Measurements from ENCODE around the gene CHRND. TPM values are rescaled to one million over a fixed set of nuclear protein-coding genes. Genes with fewer than 3 reads are reported as not detected.
A peak's percentile ranks its signal among the peaks of the same experiment; 100 is the strongest.

CHRND gene
- total and polyA plus RNA-seq, 2 of the 8 experiments (the other 6 are each of a cell fraction or from before 2014, with no cell fraction given) = 0.24 TPM; not detected in 1

- Histone ChIP-seq H2BK15ac (ENCODE audit: low read length) (no peak overlapping the region), H2AFZ (ENCODE audit: low read length) (no peak overlapping the region), H4K8ac (ENCODE audit: extremely low read depth, insufficient read depth, low read length) (no peak overlapping the region), H3K18ac (ENCODE audit: extremely low read depth, low read length) (peak overlapping the region; percentile 7; the same call in 1 of the 2 replicates), H3K27me3 (replicated peaks in 1 of 4; ENCODE audit: control insufficient read depth in 3 of 4, extremely low read depth in 1 of 4, insufficient read depth in 3 of 4, low read length in 3 of 4) (peaks cover 12 to 32% (median 25%) of the 10 kb centered on the region in 4 experiments; a peak in 6 of 7 replicates), H3K4me1 (replicated peaks in 1 of 4; ENCODE audit: control insufficient read depth in 3 of 4, insufficient read depth in 4 of 4, low read length in 3 of 4) (peaks cover 0 to 34% (median 20%) of the 10 kb centered on the region in 4 experiments; a peak in 6 of 7 replicates), H3K79me2 (ENCODE audit: control insufficient read depth in 1 of 2, insufficient read depth in 2 of 2, low read length in 2 of 2) (no peaks in the 10 kb centered on the region), H3K9me3 (ENCODE audit: insufficient read depth in 2 of 2, low read depth in 1 of 2, low read length in 1 of 2) (no peaks in the 10 kb centered on the region; a peak in 1 of 4 replicates), H3K14ac (ENCODE audit: insufficient read length) (no peak overlapping the region), H2BK120ac (replicated peaks; ENCODE audit: low read depth, low read length) (no peak overlapping the region), H3K36me3 (ENCODE audit: control insufficient read depth in 2 of 4, insufficient read depth in 4 of 4, low read length in 3 of 4) (peaks cover 0 to 4% (median 0%) of the 10 kb centered on the region in 4 experiments; a peak in 1 of 8 replicates), H2BK5ac (ENCODE audit: low read depth, low read length) (no peak overlapping the region), H3K4me3 (ENCODE audit: extremely low read depth in 1 of 4, insufficient read depth in 2 of 4, low read depth in 3 of 4, low read length in 4 of 4) (no peak overlapping the region), H3K4me2 (ENCODE audit: insufficient read depth in 1 of 2, low read depth in 2 of 2, low read length in 2 of 2) (no peak overlapping the region; a peak in 1 of 4 replicates), H3K9ac (replicated peaks in 1 of 4; ENCODE audit: extremely low read depth in 1 of 4, low read depth in 3 of 4, low read length in 3 of 4) (no peak overlapping the region), H2AK5ac (ENCODE audit: low read depth, low read length) (no peak overlapping the region), H3K23ac (ENCODE audit: insufficient read length) (no peak overlapping the region), H4K91ac (replicated peaks; ENCODE audit: insufficient read length, low read length) (peak overlapping the region; percentile 19), H3K23me2 (ENCODE audit: low read depth, low read length) (peaks cover 5% of the 10 kb centered on the region; the same call in 1 of the 2 replicates), H2BK20ac (ENCODE audit: low read length) (no peak overlapping the region), H2BK12ac (ENCODE audit: low read depth, low read length) (no peak overlapping the region), H3K4ac (replicated peaks; ENCODE audit: insufficient read length, low read depth, low read length) (no peak overlapping the region), H3K27ac (ENCODE audit: low read depth, low read length) (no peak overlapping the region), H4K20me1 (replicated peaks in 1 of 2; ENCODE audit: control insufficient read depth in 1 of 2, insufficient read depth in 2 of 2, low read length in 2 of 2) (peaks cover 0 to 1% of the 10 kb centered on the region in 2 experiments), H3K79me1 (ENCODE audit: low read depth, low read length) (no peaks in the 10 kb centered on the region), H3K56ac (replicated peaks; ENCODE audit: insufficient read length, low read depth, low read length) (no peak overlapping the region), H4K5ac (ENCODE audit: insufficient read length, low read depth, low read length) (no peak overlapping the region)
- ChIA-PET CTCF (ENCODE audit: partially characterized antibody) (interaction anchor here (0.7 to 3.6 kb wide), 4 partner anchors 10 to 479 kb away, joined by 3 to 32 read pairs (median 8); partner anchors contain the start of gene PRSS56), POLR2A (ENCODE audit: partially characterized antibody) (interaction anchor here (1.2 to 1.3 kb wide), 2 partner anchors 20 to 32 kb away, joined by 3 to 4 read pairs; no protein-coding TSS in a partner anchor)
- 91% methylated on average over 12 of the region's 12 CpGs; no CpG with 5 or more reads in 1 of the 2 experiments for WGBS, 2 experiments (ENCODE audit: extremely low coverage in 1 of 2, insufficient coverage in 1 of 2, insufficient read length in 1 of 2, insufficient replicate concordance in 2 of 2, low coverage in 1 of 2, low lambda C conversion rate in 2 of 2, missing lambda C conversion rate in 1 of 2)
- DNase-seq (ENCODE audit: low read depth in 1 of 2, low spot score in 2 of 2) = no peak
- no peak for FAIRE-seq
- no peak for TF ChIP-seq EGR1 (IDR thresholded peaks at IDR 0.05; ENCODE audit: borderline replicate concordance, low read depth, low read length)
Measured at GRCh38 chr2:232491139-232491780, 34.7 kb upstream of the CHRND start.
